Panc1 (cell line): ENCODE data around the gene DUSP16.

Source experiments
- POLR2AphosphoS5 ChIP-seq: IDR thresholded peaks from 2 replicates; pipeline ENCODE4 v1.6.1; 2012; ENCODE audit warnings: mild to moderate bottlenecking, low read depth, low read length, moderate library complexity
- SIN3A ChIP-seq: IDR thresholded peaks from 2 replicates; pipeline ENCODE4 v1.6.1; 2012; ENCODE audit warnings: low read depth, mild to moderate bottlenecking, low read length, moderate library complexity, borderline replicate concordance; ENCODE audit not compliant: insufficient read depth
- TF ChIP-seq, protein P1 (sequence below): fragments of 450-650 bp; IDR thresholded peaks from 2 replicates; pipeline ENCODE4 v1.5.1; 2017; ENCODE audit warnings: mild to moderate bottlenecking
- TF ChIP-seq, protein P2 (sequence below), 2 experiments: IDR thresholded peaks; 2 replicates each; pipeline ENCODE4 v1.6.1; 2011 to 2012; ENCODE audit warnings: low read depth in 2 of 2, control low read depth in 1 of 2, low read length in 1 of 2, mild to moderate bottlenecking in 1 of 2, moderate library complexity in 1 of 2; ENCODE audit not compliant: insufficient read depth in 1 of 2

DNA sequence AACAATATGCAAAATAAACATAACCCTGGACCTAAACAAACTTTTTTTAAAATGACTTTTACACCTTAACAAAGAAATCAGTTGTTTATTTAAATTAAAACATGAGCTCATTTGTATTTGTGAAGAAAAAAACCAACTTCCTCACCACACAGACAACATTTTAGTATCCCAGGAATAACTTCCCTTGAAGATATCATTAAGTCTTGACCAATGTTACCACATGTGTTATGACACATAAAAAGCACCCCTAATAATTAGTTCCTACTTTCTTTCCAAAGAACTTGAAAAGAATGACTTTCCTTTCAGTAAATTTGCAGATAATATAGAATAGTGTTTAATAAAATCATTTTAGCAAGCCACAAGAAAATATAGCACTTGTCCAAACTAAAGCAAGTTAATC is 42.4 kb downstream of the DUSP16 start:
- TF ChIP-seq, protein P1, sequence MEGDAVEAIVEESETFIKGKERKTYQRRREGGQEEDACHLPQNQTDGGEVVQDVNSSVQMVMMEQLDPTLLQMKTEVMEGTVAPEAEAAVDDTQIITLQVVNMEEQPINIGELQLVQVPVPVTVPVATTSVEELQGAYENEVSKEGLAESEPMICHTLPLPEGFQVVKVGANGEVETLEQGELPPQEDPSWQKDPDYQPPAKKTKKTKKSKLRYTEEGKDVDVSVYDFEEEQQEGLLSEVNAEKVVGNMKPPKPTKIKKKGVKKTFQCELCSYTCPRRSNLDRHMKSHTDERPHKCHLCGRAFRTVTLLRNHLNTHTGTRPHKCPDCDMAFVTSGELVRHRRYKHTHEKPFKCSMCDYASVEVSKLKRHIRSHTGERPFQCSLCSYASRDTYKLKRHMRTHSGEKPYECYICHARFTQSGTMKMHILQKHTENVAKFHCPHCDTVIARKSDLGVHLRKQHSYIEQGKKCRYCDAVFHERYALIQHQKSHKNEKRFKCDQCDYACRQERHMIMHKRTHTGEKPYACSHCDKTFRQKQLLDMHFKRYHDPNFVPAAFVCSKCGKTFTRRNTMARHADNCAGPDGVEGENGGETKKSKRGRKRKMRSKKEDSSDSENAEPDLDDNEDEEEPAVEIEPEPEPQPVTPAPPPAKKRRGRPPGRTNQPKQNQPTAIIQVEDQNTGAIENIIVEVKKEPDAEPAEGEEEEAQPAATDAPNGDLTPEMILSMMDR = no peak
- TF ChIP-seq, protein P2, sequence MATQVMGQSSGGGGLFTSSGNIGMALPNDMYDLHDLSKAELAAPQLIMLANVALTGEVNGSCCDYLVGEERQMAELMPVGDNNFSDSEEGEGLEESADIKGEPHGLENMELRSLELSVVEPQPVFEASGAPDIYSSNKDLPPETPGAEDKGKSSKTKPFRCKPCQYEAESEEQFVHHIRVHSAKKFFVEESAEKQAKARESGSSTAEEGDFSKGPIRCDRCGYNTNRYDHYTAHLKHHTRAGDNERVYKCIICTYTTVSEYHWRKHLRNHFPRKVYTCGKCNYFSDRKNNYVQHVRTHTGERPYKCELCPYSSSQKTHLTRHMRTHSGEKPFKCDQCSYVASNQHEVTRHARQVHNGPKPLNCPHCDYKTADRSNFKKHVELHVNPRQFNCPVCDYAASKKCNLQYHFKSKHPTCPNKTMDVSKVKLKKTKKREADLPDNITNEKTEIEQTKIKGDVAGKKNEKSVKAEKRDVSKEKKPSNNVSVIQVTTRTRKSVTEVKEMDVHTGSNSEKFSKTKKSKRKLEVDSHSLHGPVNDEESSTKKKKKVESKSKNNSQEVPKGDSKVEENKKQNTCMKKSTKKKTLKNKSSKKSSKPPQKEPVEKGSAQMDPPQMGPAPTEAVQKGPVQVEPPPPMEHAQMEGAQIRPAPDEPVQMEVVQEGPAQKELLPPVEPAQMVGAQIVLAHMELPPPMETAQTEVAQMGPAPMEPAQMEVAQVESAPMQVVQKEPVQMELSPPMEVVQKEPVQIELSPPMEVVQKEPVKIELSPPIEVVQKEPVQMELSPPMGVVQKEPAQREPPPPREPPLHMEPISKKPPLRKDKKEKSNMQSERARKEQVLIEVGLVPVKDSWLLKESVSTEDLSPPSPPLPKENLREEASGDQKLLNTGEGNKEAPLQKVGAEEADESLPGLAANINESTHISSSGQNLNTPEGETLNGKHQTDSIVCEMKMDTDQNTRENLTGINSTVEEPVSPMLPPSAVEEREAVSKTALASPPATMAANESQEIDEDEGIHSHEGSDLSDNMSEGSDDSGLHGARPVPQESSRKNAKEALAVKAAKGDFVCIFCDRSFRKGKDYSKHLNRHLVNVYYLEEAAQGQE (IDR thresholded peaks at IDR 0.05; ENCODE audit: insufficient read depth in 1 of 2, low read depth in 2 of 2, low read length in 1 of 2) = no peak
- TF ChIP-seq POLR2AphosphoS5 (no peak), SIN3A (no peak)
